Measurements from ENCODE around the gene DPM3.
"Not testable (repeated sequence)": the region's sequence is repeated elsewhere in the genome, so short reads cannot be mapped to it uniquely, and the experiment has no call there.

DPM3 gene, protein sequence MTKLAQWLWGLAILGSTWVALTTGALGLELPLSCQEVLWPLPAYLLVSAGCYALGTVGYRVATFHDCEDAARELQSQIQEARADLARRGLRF

DNA sequence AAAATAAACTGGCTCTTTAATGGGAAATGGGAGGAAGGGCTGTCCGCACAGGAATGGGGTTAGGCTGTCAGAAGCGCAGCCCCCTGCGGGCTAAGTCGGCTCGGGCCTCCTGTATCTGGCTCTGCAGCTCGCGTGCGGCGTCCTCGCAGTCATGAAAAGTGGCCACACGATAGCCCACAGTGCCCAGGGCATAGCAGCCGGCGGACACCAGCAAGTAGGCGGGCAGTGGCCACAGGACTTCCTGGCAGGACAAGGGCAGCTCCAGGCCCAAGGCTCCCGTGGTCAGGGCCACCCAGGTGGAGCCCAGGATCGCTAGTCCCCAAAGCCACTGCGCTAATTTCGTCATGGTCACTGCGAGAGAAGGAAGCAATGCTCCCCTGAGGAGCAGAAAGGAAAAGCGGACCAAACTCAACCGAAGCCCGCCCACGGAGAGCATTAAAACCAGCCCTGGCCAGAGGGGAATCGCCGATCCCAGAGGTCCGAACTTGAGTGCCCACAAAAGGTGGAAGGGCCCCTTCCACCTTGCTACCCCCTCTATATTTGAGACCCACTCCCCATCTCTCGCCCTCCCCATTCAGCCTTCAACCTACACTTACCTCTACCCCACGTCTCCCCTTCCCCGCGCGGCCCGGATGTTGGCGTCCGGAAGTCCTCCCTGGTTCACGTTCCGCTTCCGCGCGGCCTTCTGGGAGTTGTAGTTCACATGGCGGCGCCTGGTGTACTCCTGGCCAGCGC lies at the start of gene DPM3:
Gene DPM3, minus strand, starts transcription at position 637 of the 735 bp plus-strand sequence. Its CDS starts 291 bp downstream, at position 346.
- H3K4me3 ChIP-seq (ENCODE audit: low read length), result peak within 1 kb of the TSS; percentile 95
- peak; percentile 68 for DNase-seq (ENCODE audit: low read depth)
- TF ChIP-seq, protein P1, sequence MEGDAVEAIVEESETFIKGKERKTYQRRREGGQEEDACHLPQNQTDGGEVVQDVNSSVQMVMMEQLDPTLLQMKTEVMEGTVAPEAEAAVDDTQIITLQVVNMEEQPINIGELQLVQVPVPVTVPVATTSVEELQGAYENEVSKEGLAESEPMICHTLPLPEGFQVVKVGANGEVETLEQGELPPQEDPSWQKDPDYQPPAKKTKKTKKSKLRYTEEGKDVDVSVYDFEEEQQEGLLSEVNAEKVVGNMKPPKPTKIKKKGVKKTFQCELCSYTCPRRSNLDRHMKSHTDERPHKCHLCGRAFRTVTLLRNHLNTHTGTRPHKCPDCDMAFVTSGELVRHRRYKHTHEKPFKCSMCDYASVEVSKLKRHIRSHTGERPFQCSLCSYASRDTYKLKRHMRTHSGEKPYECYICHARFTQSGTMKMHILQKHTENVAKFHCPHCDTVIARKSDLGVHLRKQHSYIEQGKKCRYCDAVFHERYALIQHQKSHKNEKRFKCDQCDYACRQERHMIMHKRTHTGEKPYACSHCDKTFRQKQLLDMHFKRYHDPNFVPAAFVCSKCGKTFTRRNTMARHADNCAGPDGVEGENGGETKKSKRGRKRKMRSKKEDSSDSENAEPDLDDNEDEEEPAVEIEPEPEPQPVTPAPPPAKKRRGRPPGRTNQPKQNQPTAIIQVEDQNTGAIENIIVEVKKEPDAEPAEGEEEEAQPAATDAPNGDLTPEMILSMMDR (conservative IDR thresholded peaks at IDR 0.05; ENCODE audit: low read length), result no peak

DNA sequence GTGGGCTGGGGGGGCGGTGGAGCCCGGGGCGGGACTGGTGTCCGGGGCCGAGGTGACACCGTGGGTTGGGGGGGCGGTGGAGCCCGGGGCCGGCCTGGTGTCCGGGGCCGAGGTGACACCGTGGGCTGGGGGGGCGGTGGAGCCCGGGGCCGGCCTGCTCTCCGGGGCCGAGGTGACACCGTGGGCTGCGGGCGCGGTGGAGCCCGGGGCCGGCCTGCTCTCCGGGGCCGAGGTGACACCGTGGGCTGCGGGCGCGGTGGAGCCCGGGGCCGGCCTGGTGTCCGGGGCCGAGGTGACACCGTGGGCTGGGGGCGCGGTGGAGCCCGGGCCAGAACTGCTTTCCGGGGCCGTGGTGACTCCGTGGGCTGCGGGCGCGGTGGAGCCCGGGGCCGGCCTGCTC lies 49.6 kb upstream of the DPM3 start:
- H3K4me3 ChIP-seq (ENCODE audit: low read length), result not testable (repeated sequence)

DNA sequence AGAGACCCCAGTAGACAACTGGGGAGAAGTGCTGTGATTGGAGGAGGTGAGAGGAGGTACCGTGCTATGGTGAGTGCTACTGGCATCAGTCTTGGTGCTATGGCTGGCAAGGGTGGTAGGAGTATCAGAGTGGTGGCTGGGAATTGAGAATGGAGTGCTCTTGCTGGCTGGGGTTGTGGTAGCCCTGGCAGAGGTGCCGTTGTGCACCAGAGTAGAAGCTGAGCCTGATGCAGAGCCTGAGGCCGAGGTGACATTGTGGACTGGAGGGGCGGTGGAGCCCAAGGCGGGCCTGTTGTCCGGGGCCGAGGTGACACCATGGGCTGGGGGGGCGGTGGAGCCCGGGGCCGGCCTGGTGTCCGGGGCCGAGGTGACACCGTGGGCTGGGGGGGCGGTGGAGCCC lies 47.9 kb upstream of the DPM3 start:
- TF ChIP-seq, protein P1 (conservative IDR thresholded peaks at IDR 0.05; ENCODE audit: low read length), result no peak
- no peak for DNase-seq (ENCODE audit: low read depth)
- no peak overlapping the region for H3K4me3 ChIP-seq (ENCODE audit: low read length)

More for the DNA sequence above, 49.6 kb upstream of the DPM3 start:
- DNase-seq (ENCODE audit: low read depth), result not testable (repeated sequence)

DNA sequence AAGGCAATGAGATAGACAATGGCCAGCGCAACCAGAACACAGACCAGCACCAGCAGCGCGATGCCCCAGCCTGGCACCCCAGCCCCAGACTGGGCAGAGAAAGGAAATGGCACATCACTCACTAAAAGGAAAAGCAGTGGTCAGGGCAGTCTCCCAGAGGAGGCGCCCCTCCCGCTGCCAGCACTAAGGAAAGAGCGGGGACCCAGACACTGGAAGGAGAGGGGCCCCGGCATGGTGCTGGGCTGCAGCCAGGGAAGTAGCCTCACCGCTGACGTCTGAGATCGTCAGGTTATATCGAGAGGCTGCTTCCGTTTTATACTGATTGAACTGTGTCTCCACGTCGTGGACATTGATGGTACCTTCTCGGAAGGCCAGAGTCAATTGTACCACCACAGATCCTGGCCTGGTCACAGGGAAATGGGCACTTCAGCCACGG lies 47.1 kb upstream of the DPM3 start:
- no peak for DNase-seq (ENCODE audit: low read depth)
- TF ChIP-seq, protein P1 (conservative IDR thresholded peaks at IDR 0.05; ENCODE audit: low read length), result no peak

DNA sequence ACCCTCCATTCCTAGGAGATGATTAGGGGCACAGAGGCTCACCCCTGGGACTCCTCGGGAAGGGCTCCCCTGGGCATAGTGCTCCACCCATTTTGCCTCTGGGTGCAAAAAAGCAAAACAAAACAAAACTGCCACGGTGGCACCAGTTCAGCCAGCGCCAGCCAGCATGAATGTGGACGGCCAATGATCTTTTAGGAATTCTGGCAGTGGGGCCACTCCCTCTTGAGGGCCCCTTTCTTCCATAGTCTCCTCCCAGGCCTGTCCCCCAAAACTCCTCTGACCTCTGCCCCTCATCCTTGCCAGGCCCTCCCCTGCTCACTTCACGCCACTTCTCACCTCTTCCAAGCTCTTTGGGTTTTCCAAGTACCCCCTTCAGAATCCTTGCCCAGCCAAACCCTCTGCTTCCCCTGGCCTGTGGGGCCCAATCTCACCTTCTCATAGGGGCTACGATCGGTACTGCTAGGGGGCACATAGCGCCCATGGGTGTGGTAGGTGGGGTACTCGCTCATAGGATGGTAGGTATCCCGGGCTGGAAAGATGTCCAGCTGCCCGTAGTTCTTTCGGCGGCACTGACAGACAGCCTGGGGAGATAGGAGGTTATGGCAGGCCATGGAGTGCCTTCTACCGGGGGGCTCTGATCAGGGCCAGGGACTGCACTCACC lies 46.6 kb upstream of the DPM3 start:
- H3K4me3 ChIP-seq (ENCODE audit: low read length), result no peak overlapping the region
- no peak for DNase-seq (ENCODE audit: low read depth)
- TF ChIP-seq, protein P1 (conservative IDR thresholded peaks at IDR 0.05; ENCODE audit: low read length), result no peak

More for the DNA sequence above, 47.1 kb upstream of the DPM3 start:
- no peak overlapping the region for H3K4me3 ChIP-seq (ENCODE audit: low read length)

DNA sequence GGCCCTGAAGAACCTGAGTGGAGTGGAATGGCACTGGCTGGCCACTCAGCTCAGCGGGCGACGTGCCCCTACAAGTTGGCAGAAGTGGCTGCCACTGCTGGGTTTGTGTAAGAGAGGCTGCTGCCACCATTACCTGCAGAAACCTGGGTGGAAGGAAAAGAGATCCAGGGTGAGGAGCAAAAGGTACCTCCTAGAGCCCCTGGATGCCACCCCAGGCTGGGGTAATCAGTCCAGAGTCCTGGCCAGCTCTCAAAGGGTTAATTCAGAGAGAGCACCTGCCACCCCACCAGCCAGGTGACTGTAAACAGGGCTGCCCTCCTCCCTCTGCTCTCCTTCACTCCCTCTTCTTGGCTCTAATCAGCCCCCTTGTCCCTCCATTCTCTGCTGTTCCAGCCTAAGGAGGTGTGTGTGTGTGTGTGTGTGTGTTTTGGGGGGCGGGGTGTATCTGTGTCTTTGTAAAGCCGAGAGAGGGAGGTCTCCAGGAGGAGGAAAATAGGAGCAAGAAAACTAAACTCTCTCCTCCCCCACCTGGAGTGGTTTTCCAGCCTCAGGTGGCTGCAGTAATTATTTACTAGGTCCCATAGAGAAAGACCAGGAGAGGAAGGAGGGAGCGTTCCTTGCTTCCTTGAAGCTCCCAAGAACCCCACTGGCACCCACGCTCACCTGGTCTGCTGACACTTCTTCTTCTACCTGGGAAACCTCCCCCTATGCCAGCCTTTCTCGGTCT lies 45.9 kb upstream of the DPM3 start:
- H3K4me3 ChIP-seq (ENCODE audit: low read length), result no peak overlapping the region
- TF ChIP-seq, protein P1 (conservative IDR thresholded peaks at IDR 0.05; ENCODE audit: low read length), result no peak
- no peak for DNase-seq (ENCODE audit: low read depth)

DNA sequence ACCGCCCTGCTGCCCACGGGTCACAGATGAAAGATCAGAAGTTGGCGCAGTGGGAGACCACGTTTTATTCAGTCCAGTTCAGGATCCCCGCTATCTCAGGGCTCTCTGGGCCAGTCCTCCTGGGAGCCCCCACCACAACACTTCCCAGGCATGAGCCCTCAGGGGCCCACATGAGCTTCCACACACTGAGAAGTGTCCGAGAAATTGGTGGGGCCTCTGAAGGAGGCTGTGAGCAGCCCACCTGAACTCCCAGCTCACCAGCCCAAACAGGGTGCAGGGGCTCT lies 45.4 kb upstream of the DPM3 start:
- TF ChIP-seq, protein P1 (conservative IDR thresholded peaks at IDR 0.05; ENCODE audit: low read length), result no peak
- no peak overlapping the region for H3K4me3 ChIP-seq (ENCODE audit: low read length)
- no peak for DNase-seq (ENCODE audit: low read depth)
